NCI-H1092 (cell line): Measurements from ENCODE around the gene PTF1A.

ENCODE experiments used
- DNase-seq: peaks from one replicate; lab custom pipeline; 2025; lab: John Stamatoyannopoulos, UW

Gene PTF1A, protein sequence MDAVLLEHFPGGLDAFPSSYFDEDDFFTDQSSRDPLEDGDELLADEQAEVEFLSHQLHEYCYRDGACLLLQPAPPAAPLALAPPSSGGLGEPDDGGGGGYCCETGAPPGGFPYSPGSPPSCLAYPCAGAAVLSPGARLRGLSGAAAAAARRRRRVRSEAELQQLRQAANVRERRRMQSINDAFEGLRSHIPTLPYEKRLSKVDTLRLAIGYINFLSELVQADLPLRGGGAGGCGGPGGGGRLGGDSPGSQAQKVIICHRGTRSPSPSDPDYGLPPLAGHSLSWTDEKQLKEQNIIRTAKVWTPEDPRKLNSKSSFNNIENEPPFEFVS

DNA sequence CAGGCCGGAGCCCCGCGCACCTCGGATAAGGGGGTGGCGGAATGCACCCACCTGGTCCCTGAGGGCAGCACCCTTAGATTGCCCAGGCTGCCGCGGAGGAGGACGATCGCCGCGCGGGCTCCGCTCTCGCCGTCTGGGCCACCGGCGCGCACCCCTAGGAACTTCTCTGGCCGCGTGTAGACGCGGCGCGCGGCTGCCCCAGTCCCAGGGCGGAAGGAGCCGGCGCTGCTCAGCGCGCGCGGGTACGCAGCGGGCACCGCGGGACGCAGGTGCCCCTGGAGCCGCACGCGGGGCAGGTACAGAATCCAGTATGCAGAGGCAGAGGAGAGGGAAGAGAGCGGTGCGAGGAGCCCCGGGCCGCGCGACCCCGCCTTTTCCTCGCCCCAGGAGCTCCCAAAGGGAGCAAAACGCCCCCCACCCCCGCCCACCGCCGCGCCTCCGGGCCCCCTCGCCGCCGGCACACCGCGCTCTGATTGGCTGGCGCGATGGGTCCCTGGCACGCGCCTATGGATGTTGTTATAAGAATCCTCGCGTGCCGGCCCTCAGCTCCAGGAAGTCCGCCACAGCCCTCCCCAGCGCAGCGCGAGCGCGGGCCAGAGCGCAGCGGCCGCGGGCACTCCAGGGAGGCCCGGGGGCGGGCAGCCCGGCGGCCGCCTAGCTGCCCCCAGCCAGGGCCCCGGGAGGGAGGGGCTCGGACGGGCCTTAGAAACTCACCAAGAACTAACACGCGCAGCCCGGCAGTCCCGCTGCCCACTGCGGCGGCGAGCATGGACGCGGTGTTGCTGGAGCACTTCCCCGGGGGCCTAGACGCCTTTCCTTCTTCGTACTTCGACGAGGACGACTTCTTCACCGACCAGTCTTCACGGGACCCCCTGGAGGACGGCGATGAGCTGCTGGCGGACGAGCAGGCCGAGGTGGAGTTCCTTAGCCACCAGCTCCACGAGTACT is at the start of gene PTF1A:
Gene PTF1A, plus strand, starts transcription at position 549 of the 948 bp plus-strand sequence. Its CDS starts 219 bp downstream, at position 768.
- no peak for DNase-seq

DNA sequence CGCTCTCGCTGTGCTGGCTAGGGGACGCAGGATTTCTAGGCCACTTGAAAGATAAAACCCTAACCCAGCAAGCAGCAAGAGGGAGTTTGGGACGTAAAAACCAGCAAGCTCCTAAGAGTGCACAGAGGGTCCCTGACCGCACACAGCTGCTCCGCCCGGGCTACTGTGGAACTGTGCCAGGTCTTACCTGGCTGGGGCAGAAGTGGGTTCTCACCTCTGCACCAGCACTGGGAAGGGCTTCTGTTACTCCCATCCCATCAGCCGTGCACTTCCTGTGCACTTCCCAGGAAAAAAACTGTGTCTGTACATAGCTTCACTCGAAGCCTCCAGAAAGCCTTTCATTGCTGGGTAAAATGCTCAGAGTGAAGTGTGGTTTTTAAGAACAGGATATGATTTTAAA is 45.9 kb upstream of the PTF1A start:
- DNase-seq, result no peak

DNA sequence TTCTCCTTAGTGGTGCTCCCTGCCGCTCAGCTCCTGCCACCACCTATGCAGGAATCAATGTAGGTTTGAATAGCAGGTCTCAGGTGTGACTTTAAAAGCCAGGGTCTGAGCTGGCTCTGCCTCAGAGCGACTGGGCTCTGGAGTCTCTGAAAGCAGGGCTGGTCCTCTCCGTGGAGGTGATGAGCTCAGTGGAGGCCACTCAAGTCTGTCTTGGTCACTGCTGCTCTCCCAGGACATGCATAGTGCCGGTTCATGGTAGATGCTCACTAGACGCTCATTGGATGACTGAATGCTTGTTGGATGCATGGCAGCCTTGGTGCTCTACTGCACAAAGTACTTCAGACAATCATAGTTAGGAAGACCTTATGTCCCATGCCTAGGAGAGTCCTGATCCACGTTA is 45.1 kb upstream of the PTF1A start:
- no peak for DNase-seq

DNA sequence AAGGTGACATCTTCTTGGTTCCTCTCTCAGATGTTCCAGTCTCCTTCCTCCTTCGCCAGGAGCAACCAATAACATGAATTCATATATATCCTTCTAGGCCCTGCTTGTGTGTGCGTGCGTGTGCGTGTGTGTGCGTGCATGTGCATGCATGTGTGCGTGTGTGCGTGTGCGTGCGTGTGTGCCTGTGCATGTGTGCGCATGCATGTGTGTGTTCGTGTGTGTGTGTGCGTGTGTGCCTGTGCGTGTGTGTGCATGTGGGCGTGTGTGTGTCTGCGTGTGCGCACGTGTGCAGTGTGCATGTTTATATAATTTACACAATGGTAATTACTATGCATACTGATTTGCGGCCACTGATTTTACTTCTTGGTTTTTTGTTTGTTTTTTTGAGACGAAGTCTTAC is 43.9 kb upstream of the PTF1A start:
- DNase-seq, result no peak

DNA sequence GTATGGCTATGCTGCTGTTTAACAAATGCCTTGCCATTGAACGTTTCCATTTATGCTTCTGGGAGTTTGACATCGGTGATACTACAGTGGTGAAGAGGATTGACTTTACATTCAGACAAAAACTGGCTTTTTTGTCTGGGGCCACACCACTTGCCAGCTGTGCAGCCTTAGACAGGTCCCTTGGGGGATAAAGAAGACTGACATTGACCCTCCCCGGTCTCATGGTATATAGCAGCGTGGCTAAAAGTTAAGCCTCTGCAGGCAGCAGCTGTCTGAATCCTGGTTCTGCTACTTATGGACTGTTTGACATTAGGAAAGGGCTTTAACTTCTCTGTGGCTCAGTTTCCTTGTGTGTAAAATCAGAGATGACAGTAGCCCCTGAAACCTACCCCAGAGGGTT is 42.0 kb upstream of the PTF1A start:
- DNase-seq, result no peak

DNA sequence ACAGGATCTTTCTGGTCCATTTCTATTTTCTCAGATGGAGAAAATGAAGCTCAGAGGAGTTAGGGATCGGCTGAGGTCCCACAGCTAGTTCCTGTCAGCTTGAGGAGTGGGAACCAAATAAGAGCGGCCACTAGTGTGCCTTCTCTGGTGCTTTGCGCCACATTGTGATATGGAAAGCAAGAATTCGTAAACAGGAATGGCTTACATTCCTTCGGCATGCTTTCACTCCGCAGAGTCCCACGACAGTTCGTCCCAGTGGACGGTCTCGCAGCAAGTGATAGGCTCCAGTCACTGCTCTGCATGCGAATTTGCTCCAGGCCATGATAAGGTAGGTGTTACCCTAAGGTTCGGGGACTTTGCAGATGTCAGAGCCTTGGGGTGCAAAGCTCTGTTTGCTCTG is 41.5 kb upstream of the PTF1A start:
- DNase-seq, result no peak

DNA sequence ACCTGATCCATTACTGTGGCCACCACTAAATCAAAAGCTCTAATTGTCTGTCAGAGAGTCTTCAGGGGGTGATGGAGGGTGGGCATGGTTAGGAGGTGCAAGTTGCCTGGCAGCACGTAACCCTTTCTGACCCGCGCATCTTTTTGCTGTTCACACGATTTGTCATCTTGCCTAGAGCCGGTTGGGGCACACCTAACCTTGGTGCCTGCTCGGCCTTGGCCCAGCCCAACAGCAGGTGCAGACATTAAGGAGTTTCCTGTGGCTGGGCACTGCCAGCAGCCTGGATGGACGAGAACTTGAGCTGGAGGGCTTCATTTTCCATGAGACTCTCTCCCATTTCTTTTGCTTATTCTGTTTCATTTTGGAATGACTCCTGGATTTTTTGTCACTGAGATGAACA is 41.0 kb upstream of the PTF1A start:
- DNase-seq, result no peak

DNA sequence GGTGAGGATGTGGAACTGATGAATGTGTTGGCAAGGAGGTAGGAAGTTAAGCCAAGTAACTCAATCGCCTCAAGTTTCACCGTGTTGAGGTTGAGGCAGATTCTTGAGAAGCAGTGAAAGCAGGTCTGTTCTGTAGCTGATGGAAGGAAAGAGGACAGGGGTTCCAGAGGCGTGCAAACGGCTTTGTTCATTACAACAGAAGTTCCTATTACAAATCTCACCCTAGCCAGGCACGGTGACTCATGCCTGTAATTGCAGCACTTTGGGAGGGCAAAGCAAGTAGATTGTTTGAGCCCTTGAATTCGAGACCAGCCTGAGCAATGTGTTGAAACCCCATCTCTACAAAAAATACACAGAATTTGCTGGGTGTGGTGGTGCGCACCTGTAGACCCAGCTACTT is 36.9 kb upstream of the PTF1A start:
- no peak for DNase-seq

DNA sequence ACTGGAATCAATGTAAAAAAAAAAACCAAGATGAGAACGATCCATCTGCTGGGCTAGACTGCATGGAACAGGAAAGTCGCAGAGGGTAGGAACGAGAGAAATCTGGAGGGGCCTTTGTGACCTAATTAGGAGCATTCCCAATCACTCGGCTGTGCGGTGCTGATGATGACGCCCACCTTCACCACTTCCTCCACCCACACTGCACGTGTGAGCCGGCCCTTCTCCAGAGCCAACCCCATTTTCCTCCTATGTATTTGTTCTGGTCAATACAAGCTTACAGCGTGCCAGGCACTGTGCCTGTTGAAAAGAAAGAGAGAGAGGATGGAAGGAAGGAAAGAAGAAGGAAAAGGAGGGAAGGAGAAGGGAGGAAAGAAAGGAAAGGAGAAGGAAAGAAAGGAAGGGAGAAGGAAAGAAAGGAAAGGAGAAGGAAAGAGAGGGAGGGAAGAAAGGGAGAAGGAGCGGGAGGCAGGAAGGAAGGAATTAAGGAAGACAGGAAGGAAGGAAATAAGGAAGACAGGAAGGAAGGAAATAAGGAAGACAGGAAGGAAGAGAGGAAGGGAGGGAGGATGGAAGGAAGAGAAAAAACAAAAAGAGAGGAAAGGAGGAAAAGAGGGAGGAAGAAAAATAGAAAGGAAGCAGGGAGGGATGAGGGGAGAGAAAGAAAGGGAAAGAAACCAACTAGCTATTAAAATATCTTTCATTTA is 35.5 kb upstream of the PTF1A start:
- no peak for DNase-seq

DNA sequence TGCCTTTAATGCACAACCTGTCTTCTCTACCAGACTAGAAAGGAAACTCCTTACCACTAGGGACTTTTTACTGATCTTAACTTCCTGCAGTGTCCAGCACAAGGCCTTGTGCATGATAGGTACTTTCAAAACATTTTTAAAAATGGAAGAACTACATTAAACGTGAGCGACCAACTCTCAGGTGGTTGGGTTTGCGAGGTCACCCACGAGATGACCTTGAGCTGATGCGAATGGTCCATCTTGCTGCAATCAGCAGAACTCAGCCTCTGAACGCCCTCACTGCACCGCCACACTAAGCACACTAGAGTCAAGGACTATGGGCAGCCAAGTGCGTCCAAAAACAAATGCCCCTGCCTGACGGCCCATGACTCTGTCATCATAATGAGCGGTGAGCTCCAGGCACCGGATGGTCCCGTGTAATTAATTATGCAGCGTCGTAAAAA is 34.9 kb upstream of the PTF1A start:
- no peak for DNase-seq

DNA sequence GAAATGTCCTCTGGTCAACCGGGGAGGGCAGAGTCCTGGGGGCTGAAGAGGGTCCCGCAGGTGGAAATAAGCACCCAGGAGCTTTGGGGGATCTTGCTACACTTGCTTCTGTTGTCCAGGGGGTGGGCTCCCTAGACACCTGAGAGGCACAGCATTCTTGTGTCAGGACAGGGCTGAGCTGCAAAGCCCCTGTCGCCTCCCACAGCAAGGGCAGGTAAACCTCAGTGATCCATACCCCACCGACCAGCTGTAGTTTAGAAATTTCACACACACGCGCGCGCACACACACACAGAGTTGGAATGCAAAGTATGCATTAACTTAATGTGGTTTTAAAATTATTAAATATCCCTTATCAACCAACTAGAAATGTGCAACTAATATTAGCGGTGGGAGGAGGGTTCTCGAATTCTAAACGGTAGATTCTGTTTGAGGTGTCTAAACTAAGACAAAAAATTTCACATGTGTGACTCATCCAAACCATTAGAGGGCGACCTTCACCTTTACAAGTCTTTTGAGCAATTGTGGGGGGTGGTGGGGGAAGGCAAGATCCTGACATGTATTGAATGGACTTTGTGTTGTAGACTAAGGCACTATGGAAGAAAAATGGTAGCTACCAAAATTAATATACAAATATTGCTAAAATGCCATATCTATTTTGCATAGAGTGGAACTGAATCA is 34.3 kb upstream of the PTF1A start:
- peak; percentile 13 for DNase-seq

DNA sequence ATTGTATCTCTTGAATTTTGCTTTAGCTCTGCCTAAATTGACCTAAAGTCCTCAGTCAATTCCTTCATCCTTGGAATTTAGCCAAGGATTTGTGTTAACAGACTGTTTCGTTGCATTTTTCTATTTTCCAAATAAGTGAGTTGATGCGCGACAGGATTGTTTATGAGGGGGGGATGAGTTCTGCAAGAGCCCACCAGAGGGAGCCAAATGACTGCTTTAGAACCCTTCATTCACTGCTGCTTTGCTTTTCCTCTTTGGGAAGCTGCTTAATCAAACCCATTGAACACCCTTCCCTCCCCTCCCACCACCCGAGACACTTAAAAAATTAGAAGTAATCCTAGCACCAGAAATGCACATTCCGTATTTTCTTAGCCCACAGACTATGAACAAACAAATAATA is 33.7 kb upstream of the PTF1A start:
- DNase-seq, result peak; percentile 22

DNA sequence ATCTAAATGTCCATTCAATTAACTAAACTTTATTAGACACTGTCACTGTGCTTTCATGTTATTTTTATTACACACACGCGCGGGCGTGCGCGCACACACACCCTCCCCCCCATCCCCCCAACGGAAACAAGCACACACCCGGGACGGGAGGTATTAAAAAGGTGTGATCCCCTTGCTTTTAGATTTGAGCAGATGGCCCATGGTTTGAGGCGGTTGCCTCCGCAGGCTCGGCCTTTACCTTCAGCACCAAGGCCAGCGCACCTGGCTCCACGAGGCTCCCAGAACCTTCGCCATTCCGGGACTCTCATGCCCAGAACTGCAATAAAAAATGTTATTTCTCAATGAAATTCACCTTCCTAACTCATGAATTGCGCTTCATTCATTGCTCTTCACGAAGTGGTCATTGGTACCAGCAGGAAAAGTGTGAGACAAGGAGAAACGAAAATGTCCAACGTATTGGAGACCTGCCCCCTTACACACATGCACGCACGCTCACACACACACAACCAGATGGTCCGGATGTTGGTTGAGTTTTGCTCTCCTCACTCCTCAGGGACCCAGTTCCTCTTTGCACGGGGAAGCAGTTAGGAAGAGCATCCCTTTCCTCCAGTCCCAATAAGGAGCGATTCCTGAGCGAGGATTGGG is 20.8 kb upstream of the PTF1A start:
- DNase-seq, result no peak

DNA sequence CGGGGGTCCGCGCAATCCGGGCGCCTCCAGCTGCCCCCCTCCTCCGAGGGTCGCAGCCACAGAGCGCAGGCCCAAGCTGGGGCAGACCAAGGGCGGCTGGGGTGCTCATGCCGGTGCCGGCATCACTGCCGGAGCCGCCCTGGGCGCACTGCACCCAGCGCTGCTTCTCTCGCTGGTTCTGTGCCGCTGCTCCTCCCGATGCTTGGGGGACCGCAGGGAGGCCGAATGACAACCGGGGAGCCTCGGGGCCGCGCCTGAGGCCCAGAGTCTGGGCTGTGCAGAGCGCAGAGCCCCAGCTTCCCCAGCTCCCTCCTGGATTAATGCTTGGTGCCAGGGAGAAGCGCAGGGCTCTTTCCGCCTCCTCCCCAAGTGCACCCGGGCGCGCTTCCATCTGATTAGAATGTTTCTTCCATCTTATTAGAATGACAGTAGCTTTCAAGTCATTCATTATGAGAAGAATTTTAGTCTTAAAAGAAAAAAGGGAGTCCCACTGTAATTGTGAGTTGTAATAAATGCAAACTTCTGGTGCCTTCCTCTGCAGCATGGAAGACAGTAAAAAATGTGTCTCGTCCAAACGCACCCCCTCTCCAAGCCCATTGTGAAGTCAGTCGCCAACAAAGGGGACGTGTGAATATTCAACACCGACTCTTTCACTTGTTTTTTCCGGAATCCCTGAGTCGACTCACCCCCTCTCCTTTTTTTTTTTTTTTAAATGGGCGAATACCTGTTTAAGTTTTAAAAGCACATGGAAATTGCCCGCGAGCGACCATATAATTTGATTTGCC is 19.5 kb upstream of the PTF1A start:
- DNase-seq, result no peak

DNA sequence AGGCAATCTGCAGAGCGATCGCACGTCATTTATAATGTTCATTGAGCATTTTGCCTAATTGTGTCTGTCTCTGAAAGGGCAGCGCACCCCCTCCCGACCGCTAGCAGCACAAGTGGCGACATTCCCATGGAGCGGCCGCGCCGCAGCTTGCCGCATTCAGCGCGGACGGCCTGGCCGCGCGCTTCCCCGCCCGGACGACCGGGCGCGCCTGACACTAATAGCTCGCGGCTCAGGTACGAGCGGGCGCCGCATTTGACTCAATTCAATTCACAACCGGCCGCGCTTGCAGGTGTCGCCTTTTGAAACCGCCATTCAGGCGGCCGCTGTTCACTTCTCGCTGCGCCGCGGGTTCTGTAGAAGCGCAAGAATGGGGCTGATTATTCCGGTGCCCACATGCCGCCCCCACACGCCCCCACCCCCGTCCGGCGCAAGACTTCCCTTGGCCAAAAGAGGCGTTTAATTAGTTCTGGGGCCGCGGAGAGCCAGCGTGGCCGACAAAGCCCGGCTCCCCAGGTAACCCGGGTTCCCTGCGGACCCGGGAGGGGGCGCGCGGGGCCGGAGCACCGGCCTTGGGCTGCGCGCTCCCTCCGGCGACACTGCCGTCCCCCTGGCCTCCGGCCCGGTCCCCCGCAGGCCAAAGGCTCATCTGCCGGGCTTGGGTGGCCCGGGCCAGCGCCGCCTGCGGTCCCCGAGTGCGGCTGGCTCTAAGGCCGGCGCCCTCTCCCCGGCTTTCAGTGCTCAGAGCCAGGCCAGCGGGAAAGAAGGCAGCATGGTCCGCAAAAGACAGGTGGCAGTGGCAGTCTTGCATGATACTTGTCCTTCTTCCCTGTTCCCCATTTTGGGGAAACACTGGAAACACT is 18.7 kb upstream of the PTF1A start:
- DNase-seq, result no peak

DNA sequence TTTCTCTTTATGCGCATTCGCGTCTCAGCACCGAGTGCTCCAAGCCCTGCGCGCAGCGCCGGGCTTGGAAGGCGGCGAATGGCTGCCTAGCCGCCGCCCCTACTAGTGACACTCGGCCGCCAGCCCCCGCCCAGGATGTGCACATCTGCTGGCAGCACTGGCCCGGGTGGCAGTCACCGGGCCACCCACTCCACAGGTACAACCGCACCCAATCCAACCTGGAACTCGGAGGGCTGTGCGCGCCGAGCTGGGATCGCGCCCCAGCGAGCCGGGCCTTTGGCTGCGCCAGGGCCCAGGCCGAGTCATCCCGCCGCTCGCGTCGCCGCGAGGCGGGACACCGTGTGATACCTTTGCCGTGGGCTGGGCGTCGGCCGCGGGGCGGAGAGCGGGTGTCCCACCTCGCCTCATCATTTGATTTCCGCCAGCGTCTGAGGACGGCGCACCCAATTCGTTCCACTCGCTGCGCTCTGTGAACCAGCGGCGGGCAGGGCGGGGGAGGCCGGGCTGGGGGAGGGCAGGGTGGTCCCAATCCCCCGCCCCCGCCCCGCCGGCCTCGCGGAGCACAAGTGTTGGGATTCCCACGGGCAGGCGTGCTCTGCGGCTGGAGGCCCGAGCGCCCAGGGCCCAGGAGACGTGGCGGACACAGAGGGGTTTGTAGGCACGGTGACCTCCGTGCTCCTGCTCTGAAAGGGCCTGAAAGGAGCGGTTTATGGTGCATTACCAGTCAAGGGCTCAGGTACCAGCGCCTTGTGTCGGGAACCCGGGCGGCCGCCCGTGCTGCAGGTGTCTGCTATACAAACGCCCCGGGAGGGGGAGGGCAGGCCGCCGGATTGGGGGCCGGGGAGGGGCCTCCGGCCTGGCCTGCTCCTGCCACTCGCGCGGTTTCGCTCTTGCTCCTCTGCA is 17.8 kb upstream of the PTF1A start:
- no peak for DNase-seq

DNA sequence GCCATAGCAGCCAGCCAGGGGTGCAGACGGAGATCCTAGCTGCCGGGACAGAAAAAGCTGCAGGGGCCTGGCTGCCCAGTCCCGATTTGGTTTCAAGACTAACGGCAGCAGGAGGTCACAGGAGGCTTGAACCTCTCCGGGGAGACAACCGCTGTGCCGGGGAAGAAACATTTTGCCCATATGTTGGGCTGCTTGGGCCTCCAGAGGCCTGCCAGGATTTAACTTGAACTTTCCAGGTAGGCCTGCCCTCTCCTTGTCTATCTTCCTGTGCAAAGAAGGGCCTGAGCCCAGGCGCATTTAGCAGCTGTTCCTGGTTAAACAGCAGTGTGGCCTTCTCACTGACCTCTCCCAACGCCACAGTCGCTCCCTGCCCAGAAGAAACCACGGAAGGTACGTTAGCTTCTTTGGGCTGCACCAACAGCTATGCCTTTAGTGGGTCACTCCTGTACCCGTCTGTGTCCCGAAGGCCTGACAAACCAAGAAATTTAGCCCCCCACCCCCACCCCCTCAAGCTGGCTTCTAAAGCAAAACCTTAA is 17.1 kb upstream of the PTF1A start:
- DNase-seq, result no peak

DNA sequence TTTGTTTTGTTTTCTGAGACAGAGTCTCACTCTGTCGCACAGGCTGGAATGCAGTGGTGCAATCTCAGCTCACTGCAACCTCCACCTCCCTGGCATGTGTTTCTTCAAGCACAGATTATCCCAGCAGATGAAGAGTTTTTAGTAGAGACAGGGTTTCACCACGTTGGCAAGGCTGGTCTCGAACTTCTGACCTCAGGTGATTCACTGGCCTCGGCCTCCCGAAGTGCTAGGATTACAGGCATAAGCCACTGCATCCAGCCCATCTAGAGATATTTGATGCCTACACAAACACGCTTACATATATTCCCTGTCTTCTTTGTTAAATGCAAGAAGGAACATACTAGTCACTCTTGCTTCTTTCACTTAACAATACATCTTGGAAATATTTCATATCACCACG is 5.9 kb upstream of the PTF1A start:
- no peak for DNase-seq
